IMR-90 (cell line): ENCODE measurements around the gene TRIM36. TPM values are rescaled to one million over a fixed set of nuclear protein-coding genes. Genes with fewer than 3 reads are reported as not detected.

Source experiments
- ATAC-seq: fragments of 200-7000 bp; cut with Tn5 transposase; 2 replicates; pipeline ENCODE4 v1.9.1; 2020; ENCODE audit warnings: low read depth, mild to moderate bottlenecking, moderate library complexity
- BruUV-seq: library from RNA; stranded (reverse); fragments of 400-500 nt; replicated peaks from 2 replicates; lab custom pipeline; 2021; lab: Mats Ljungman, UMichigan
- CTCF ChIA-PET: fragments of 300-600 bp; formaldehyde crosslinking; extraction: SDS; loops from one replicate; lab custom pipeline; 2021; ENCODE audit warnings: antibody characterized with exemption; lab: Yijun Ruan, JAX
- POLR2A ChIA-PET: fragments of 300-600 bp; sonication (Branson Sonifier 250); formaldehyde crosslinking; loops from one replicate; lab custom pipeline; 2022; ENCODE audit warnings: antibody characterized with exemption; ENCODE audit not compliant: unreplicated experiment; lab: Charles Lee
- DNase-seq: peaks from one replicate; pipeline ENCODE4 v3.0.0; 2013
- H2AFZ ChIP-seq: replicated peaks from 2 replicates; pipeline ENCODE3; 2013; ENCODE audit warnings: low read length, mild to moderate bottlenecking; ENCODE audit not compliant: poor library complexity
- H2AK5ac ChIP-seq: 2 replicates; pipeline ENCODE4 v1.6.1; 2013; ENCODE audit warnings: low read depth, low read length, inconsistent platforms
- H2AK9ac ChIP-seq: replicated peaks from 2 replicates; pipeline ENCODE3; 2013; ENCODE audit warnings: mild to moderate bottlenecking, low read depth, low read length, moderate library complexity; ENCODE audit not compliant: poor library complexity
- H2BK120ac ChIP-seq: 2 replicates; pipeline ENCODE4 v1.6.1; 2013; ENCODE audit warnings: low read depth, low read length, inconsistent platforms
- H2BK15ac ChIP-seq: 3 replicates; pipeline ENCODE4 v1.6.1; 2013; ENCODE audit warnings: low read depth, low read length, inconsistent platforms
- H2BK20ac ChIP-seq: 2 replicates; pipeline ENCODE4 v1.6.1; 2013; ENCODE audit warnings: low read depth, mild to moderate bottlenecking, inconsistent platforms, low read length, moderate library complexity
- H2BK5ac ChIP-seq: 2 replicates; pipeline ENCODE4 v1.6.1; 2013; ENCODE audit warnings: mild to moderate bottlenecking, low read depth, low read length, inconsistent platforms; ENCODE audit not compliant: poor library complexity, severe bottlenecking
- H3K14ac ChIP-seq: replicated peaks from 2 replicates; pipeline ENCODE4 v1.6.1; 2013; ENCODE audit warnings: low read depth, low read length, inconsistent platforms
- H3K18ac ChIP-seq: 2 replicates; pipeline ENCODE4 v1.6.1; 2013; ENCODE audit warnings: low read depth, low read length, control low read depth
- H3K23ac ChIP-seq: 2 replicates; pipeline ENCODE4 v1.6.1; 2013; ENCODE audit warnings: low read depth, low read length, inconsistent platforms
- H3K27ac ChIP-seq: 2 replicates; pipeline ENCODE4 v1.5.1; 2013; ENCODE audit warnings: mild to moderate bottlenecking, control low read depth, low read length; ENCODE audit not compliant: insufficient read depth
- H3K27me3 ChIP-seq: 2 replicates; pipeline ENCODE4 v1.6.1; 2013; ENCODE audit warnings: low read length; ENCODE audit not compliant: control insufficient read depth, insufficient read depth
- H3K36me3 ChIP-seq: 2 replicates; pipeline ENCODE4 v1.6.1; 2013; ENCODE audit warnings: low read length, mixed read lengths; ENCODE audit not compliant: control insufficient read depth, insufficient read depth
- H3K4ac ChIP-seq: 2 replicates; pipeline ENCODE4 v1.6.1; 2013; ENCODE audit warnings: low read depth, low read length, inconsistent platforms
- H3K4me1 ChIP-seq: 2 replicates; pipeline ENCODE4 v1.6.1; 2013; ENCODE audit warnings: low read length, mixed read lengths; ENCODE audit not compliant: control insufficient read depth, insufficient read depth
- H3K4me2 ChIP-seq: 2 replicates; pipeline ENCODE4 v1.6.1; 2013; ENCODE audit warnings: low read depth, mild to moderate bottlenecking, control low read depth, low read length, moderate library complexity
- H3K4me3 ChIP-seq: 2 replicates; pipeline ENCODE4 v1.5.1; 2013; ENCODE audit warnings: low read depth, mild to moderate bottlenecking, control low read depth, low read length, moderate library complexity; ENCODE audit not compliant: insufficient read depth
- H3K56ac ChIP-seq: 2 replicates; pipeline ENCODE4 v1.6.1; 2013; ENCODE audit warnings: low read length, inconsistent platforms; ENCODE audit not compliant: insufficient read depth; ENCODE audit errors: extremely low read depth
- H3K79me1 ChIP-seq, 2 experiments: 2 replicates each; pipeline ENCODE4 v1.6.1; 2013; ENCODE audit warnings: low read length in 2 of 2, inconsistent platforms in 1 of 2, low read depth in 1 of 2
- H3K9ac ChIP-seq: 2 replicates; pipeline ENCODE4 v1.6.1; 2013; ENCODE audit warnings: low read depth, low read length, control low read depth
- H3K9me1 ChIP-seq: 2 replicates; pipeline ENCODE4 v1.6.1; 2013; ENCODE audit warnings: low read length, inconsistent platforms; ENCODE audit not compliant: insufficient read depth
- H3K9me3 ChIP-seq: 2 replicates; pipeline ENCODE4 v1.6.1; 2013; ENCODE audit warnings: low read length; ENCODE audit not compliant: control insufficient read depth, insufficient read depth
- H4K20me1 ChIP-seq: 2 replicates; pipeline ENCODE4 v1.6.1; 2013; ENCODE audit warnings: low read length, inconsistent platforms; ENCODE audit not compliant: insufficient read depth
- H4K5ac ChIP-seq: 2 replicates; pipeline ENCODE4 v1.6.1; 2013; ENCODE audit warnings: mild to moderate bottlenecking, low read depth, low read length, control low read depth
- H4K8ac ChIP-seq, 2 experiments: 2 replicates each; pipeline ENCODE4 v1.6.1; 2013; ENCODE audit warnings: low read depth in 2 of 2, low read length in 2 of 2, control low read depth in 1 of 2, inconsistent platforms in 1 of 2
- H4K91ac ChIP-seq: 2 replicates; pipeline ENCODE4 v1.6.1; 2013; ENCODE audit warnings: low read depth, low read length, inconsistent platforms; ENCODE audit not compliant: insufficient read depth
- BHLHE40 ChIP-seq: fragments of 150-350 bp; IDR thresholded peaks from 2 replicates; pipeline ENCODE4 v1.6.1; 2016; ENCODE audit warnings: mild to moderate bottlenecking, low read depth, low read length
- CEBPB ChIP-seq: IDR thresholded peaks from 2 replicates; pipeline ENCODE4 v1.6.1; 2012; ENCODE audit warnings: low read depth, low read length, improper control_type of control experiment
- CHD1 ChIP-seq: IDR thresholded peaks from 2 replicates; pipeline ENCODE4 v1.6.1; 2012; ENCODE audit warnings: low read depth, low read length, improper control_type of control experiment
- FOS ChIP-seq: fragments of 150-350 bp; IDR thresholded peaks from 2 replicates; pipeline ENCODE4 v1.6.1; 2016; ENCODE audit warnings: low read depth, low read length
- MAFK ChIP-seq: IDR thresholded peaks from 2 replicates; pipeline ENCODE4 v1.6.1; 2012; ENCODE audit warnings: low read depth, low read length, improper control_type of control experiment
- MAZ ChIP-seq: IDR thresholded peaks from 2 replicates; pipeline ENCODE4 v1.6.1; 2012; ENCODE audit warnings: low read depth, mild to moderate bottlenecking, low read length, improper control_type of control experiment, moderate library complexity, borderline replicate concordance
- NFE2L2 ChIP-seq: fragments of 150-350 bp; IDR thresholded peaks from 2 replicates; pipeline ENCODE4 v1.6.1; 2016; ENCODE audit warnings: low read depth, mild to moderate bottlenecking, low read length
- RAD21 ChIP-seq: IDR thresholded peaks from 2 replicates; pipeline ENCODE4 v1.6.1; 2012; ENCODE audit warnings: low read length, improper control_type of control experiment
- RCOR1 ChIP-seq: IDR thresholded peaks from 2 replicates; pipeline ENCODE4 v1.6.1; 2012; ENCODE audit warnings: mild to moderate bottlenecking, low read length, improper control_type of control experiment; ENCODE audit not compliant: insufficient replicate concordance
- WGBS, 2 experiments: methylation state at CpG; one replicate each; pipeline versions ENCODE4 v1.1.5 to v1.1.7; 2013; ENCODE audit warnings: missing lambda C conversion rate in 2 of 2; ENCODE audit not compliant: insufficient read length in 1 of 2; ENCODE audit errors: extremely low coverage in 2 of 2; 5-methylcytosine and 5-hydroxymethylcytosine counted together
- dilution Hi-C: fragments of 300-500 bp; cut with HindIII; formaldehyde crosslinking; loops from one replicate; pipeline ENCODE4 v1.14.3; 2018; ENCODE audit warnings: low sequenced_read_pairs; ENCODE audit not compliant: unreplicated experiment
- in situ Hi-C: fragments of 300-500 bp; cut with MboI; formaldehyde crosslinking; loops from 3 replicates; pipeline ENCODE4 v1.14.3; 2019; ENCODE audit warnings: low sequenced_read_pairs, inconsistent platforms, mixed read lengths
- intact Hi-C: fragments of 100-400 bp; cut with micrococcal nuclease; formaldehyde crosslinking; loops from 2 replicates; pipeline ENCODE4 v1.10.0; 2022
- polyA plus RNA-seq, 3 experiments: library from polyadenylated mRNA; depleted of rRNA; stranded (reverse); fragments of >200 nt; gene quantifications; 2 replicates each; pipeline ENCODE4 v1.2.3, GENCODE V29; 2012; ENCODE audit warnings: low replicate concordance in 1 of 3
- total RNA-seq: library from RNA; depleted of rRNA; stranded (reverse); fragments of >200 nt; gene quantifications from 2 replicates; pipeline ENCODE4 v1.2.3, GENCODE V29; 2012
- TF ChIP-seq, protein P1 (sequence below): conservative IDR thresholded peaks from 2 replicates; pipeline ENCODE4 v1.5.1; 2012; ENCODE audit warnings: mild to moderate bottlenecking, low read depth, low read length, improper control_type of control experiment

Gene TRIM36
- total and polyA plus RNA-seq, 2 of the 4 experiments (the other 2 are of a cell fraction), result 0.10 to 0.18 TPM

DNA sequence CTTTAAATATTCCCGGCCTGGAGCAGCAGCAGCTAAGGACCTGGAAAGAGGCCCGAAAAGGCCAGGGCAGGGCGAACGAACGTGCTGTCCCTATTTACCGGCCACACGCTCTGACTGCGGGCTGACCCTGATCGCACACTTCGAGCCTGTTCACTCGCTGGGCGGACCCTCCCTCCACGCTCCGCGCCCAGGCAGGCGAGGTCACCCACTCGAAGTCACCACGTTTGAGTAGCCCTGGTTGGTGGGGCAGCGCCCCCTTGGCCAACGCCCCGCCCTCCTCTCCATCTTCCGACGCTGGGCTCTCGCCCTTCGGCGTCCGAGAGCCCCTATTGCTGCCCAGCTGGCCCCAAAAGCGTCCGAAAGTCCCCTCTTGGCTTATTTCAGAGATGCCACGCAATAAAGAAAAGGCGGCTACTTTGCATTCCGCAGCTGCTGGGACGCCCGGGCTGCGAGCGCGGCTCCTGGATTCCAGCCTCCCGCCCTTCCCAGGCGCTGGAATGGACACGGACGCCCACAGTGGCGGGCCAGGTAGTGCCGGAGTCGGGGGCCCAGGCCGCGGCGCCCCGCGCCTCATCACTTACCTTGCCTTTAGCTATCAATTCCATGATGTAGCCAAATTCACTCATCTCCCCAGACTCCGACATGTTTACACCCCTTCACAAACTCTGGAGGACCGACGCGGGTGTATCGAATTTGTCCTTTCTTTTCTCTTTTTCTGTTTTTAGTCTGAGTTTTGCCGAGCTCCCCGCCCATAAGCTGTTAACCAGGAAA lies 9.9 kb upstream of the TRIM36 start:
- 0 out of 2 replicates have a peak overlapping the region, but pooled peaks have one; percentile 51 for H3K23ac ChIP-seq
- dilution Hi-C loops (no loop called here), intact Hi-C loops (no loop called here), in situ Hi-C loops (no loop called here)
- no peak overlapping the region for H3K4ac ChIP-seq
- no peak overlapping the region for H2BK5ac ChIP-seq
- H3K27ac ChIP-seq, result no peak overlapping the region
- H3K4me3 ChIP-seq, result peak overlapping the region; percentile 35
- no peak overlapping the region for H3K18ac ChIP-seq
- peaks cover 13% of the 10 kb centered on the region for H3K9me3 ChIP-seq
- BruUV-seq, result no TSS peak
- H4K20me1 ChIP-seq, result peaks cover 3% of the 10 kb centered on the region; the same call in 1 of the 2 replicates
- H2BK120ac ChIP-seq, result no peak overlapping the region
- H4K8ac ChIP-seq, result no peak overlapping the region
- H3K56ac ChIP-seq, result no peak overlapping the region
- ATAC-seq (peak; percentile 71), DNase-seq (no peak)
- H3K14ac ChIP-seq, result no peak overlapping the region
- no peak overlapping the region for H4K91ac ChIP-seq
- H2AK5ac ChIP-seq, result no peak overlapping the region
- CTCF ChIA-PET, result no interaction called here
- no peaks in the 10 kb centered on the region for H3K36me3 ChIP-seq
- peak overlapping the region; percentile 88 for H3K4me2 ChIP-seq
- H3K9ac ChIP-seq, result no peak overlapping the region
- peak overlapping the region; percentile 15 for H2AFZ ChIP-seq
- no peak overlapping the region for H4K5ac ChIP-seq
- WGBS, 2 experiments, result 1% methylated on average over 30 of the region's 56 CpGs; no CpG with 5 or more reads in 1 of the 2 experiments
- TF ChIP-seq MAFK (no peak), CEBPB (no peak), NFE2L2 (no peak), FOS (no peak), CHD1 (no peak), BHLHE40 (no peak), RCOR1 (no peak), MAZ (no peak), RAD21 (no peak)
- TF ChIP-seq, protein P1, sequence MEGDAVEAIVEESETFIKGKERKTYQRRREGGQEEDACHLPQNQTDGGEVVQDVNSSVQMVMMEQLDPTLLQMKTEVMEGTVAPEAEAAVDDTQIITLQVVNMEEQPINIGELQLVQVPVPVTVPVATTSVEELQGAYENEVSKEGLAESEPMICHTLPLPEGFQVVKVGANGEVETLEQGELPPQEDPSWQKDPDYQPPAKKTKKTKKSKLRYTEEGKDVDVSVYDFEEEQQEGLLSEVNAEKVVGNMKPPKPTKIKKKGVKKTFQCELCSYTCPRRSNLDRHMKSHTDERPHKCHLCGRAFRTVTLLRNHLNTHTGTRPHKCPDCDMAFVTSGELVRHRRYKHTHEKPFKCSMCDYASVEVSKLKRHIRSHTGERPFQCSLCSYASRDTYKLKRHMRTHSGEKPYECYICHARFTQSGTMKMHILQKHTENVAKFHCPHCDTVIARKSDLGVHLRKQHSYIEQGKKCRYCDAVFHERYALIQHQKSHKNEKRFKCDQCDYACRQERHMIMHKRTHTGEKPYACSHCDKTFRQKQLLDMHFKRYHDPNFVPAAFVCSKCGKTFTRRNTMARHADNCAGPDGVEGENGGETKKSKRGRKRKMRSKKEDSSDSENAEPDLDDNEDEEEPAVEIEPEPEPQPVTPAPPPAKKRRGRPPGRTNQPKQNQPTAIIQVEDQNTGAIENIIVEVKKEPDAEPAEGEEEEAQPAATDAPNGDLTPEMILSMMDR, result no peak
- POLR2A ChIA-PET, result no interaction called here
- H2BK20ac ChIP-seq, result no peak overlapping the region
- H2BK15ac ChIP-seq, result no peak overlapping the region
- peak overlapping the region; percentile 29 for H2AK9ac ChIP-seq
- peaks cover 2% of the 10 kb centered on the region; the same call in 1 of the 2 replicates for H3K4me1 ChIP-seq
- no peaks in the 10 kb centered on the region for H3K9me1 ChIP-seq
- peaks cover 62% of the 10 kb centered on the region for H3K27me3 ChIP-seq
- H3K79me1 ChIP-seq, result no peaks in the 10 kb centered on the region
